Omental fat pad (tissue), 4 donors: ENCODE data around the gene C3orf49. TPM values are rescaled to one million over a fixed set of nuclear protein-coding genes. Genes with fewer than 3 reads are reported as not detected.

ENCODE experiments used
- ATAC-seq: fragments of 150-250 bp; one replicate; pipeline ENCODE4 v1.9.1; 2016; ENCODE audit warnings: mild to moderate bottlenecking, moderate library complexity; ENCODE audit not compliant: low FRiP score
- DNase-seq: peaks from one replicate; pipeline ENCODE4 v3.0.0-alpha.2; 2019; ENCODE audit warnings: low spot score
- total RNA-seq, 4 donors: library from RNA; depleted of rRNA; stranded (reverse); fragments of >200 nt; gene quantifications; one replicate each; pipeline ENCODE4 v1.1.0, GENCODE V29; 2016
- TF ChIP-seq, protein P1 (sequence below), 3 donors: fragments of 450-650 bp; IDR thresholded peaks; one replicate each; pipeline ENCODE4 v1.5.1; 2016 to 2017; ENCODE audit warnings: antibody characterized with exemption in 3 of 3, mild to moderate bottlenecking in 3 of 3, moderate library complexity in 2 of 3

The C3orf49 gene
- total RNA-seq, 4 donors from 2014 or later: not detected

DNA sequence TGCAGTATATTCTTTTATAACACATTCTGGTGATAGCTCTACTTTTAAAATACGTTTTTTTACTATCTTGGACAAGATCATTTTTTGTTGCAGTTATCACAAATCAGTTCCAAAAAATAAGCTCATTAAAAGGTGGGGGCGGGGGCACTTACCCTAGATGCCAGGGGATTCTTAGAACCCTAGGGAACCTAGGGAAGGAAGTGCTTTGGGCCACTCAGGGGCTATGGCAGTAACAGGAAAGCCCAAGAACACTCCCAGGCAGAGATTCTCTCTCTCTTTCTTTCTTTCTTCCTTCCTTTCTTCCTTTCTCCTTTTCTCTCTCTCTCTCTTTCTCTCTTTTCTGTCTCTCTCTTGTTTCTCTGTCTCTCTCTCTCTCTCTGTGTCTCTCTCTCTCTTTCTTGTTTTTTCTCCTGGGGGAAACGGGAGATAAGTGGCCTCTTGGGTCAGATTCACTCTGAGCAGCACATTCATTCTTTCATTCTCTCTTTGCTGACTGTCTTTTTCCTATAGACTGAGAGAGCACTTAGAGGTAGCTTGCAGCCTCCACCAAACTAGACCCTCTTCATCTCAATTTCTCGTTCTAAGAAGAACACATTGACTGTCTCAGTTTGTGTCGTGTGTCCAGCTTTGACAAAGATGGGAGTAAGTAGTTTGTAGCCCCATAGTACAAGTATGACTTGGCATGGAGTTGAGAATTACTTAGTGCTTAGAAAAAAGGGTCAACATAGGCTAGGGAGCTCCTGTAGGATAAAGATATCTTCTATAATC is 76.5 kb downstream of the C3orf49 start:
- TF ChIP-seq, protein P1, sequence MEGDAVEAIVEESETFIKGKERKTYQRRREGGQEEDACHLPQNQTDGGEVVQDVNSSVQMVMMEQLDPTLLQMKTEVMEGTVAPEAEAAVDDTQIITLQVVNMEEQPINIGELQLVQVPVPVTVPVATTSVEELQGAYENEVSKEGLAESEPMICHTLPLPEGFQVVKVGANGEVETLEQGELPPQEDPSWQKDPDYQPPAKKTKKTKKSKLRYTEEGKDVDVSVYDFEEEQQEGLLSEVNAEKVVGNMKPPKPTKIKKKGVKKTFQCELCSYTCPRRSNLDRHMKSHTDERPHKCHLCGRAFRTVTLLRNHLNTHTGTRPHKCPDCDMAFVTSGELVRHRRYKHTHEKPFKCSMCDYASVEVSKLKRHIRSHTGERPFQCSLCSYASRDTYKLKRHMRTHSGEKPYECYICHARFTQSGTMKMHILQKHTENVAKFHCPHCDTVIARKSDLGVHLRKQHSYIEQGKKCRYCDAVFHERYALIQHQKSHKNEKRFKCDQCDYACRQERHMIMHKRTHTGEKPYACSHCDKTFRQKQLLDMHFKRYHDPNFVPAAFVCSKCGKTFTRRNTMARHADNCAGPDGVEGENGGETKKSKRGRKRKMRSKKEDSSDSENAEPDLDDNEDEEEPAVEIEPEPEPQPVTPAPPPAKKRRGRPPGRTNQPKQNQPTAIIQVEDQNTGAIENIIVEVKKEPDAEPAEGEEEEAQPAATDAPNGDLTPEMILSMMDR (IDR thresholded peaks at IDR 0.05): no peak
- DNase-seq (no peak), ATAC-seq (no peak)

DNA sequence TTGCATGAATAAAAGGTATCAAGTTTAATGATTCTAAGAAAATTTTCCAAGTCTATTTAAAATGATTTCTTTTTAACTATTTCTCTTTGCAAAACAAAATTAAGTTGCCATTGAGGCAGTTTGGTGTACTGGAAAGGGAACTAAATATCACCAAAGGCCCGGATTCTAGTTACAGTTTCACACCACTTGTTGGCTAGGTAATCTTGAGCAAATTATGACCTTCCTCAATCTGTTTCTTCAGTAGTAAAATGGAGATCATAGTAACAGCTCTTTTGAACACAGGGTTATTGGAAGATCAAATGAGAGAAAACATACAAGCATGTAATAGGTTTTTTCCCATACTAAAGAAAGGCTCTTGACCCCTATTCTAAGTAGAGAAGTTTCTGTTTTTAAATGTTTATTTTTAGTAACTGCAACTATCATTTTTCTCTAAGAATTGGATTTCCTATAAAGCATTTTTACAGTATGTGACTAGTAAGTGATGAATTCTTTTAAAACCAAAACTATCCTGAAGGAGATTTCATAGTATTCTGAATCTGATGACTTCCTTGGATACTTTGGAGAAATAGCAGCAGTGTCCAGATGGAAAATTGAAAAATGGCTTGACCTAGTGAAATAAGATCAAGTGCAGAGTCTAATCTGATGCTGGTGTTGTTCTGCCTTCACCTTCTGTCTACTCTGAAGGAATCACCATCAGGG is 77.4 kb downstream of the C3orf49 start:
- no peak for ATAC-seq
- TF ChIP-seq, protein P1 (IDR thresholded peaks at IDR 0.05): no peak
- DNase-seq: no peak

Other genes starting within 250 kb of the C3orf49 start
- gene SNTN, start 166.6 kb upstream of the C3orf49 start, total RNA-seq: not detected
- gene THOC7, start 44.5 kb downstream of the C3orf49 start, total RNA-seq: 10 to 100 TPM; 39.2 to 68.7 (median 41.8) TPM
- gene ATXN7, start 44.6 kb downstream of the C3orf49 start, total RNA-seq: 10 to 100 TPM; 22.5 to 74.5 (median 31.1) TPM
- gene SCAANT1, start 93.1 kb downstream of the C3orf49 start, total RNA-seq: not detected
- 10 to 100 TPM; 52.8 to 86.2 (median 53.4) TPM for gene PSMD6, start 204.2 kb downstream of the C3orf49 start, total RNA-seq